GM12891 (cell line): ENCODE results near the gene PRKAR1B. TPM values are rescaled to one million over a fixed set of nuclear protein-coding genes. Genes with fewer than 3 reads are reported as not detected.

Source experiments
- DNase-seq: peaks from one replicate; pipeline ENCODE4 v3.0.0; 2011; ENCODE audit warnings: low spot score; ENCODE audit not compliant: insufficient read length
- FAIRE-seq: peaks from 2 replicates; lab custom pipeline; 2011; peaks lifted over from hg19 to GRCh38; lab: Jason Lieb, UNC
- PAX5 ChIP-seq: IDR thresholded peaks from 2 replicates; pipeline ENCODE4 v1.6.1; 2011; ENCODE audit warnings: low read length, moderate library complexity, mild to moderate bottlenecking; ENCODE audit not compliant: insufficient read depth, severe bottlenecking
- POLR2A ChIP-seq: IDR thresholded peaks from 2 replicates; pipeline ENCODE4 v1.6.1; 2011; ENCODE audit warnings: low read depth, low read length, control low read depth
- POLR2AphosphoS5 ChIP-seq: IDR thresholded peaks from 2 replicates; pipeline ENCODE4 v1.6.1; 2011; ENCODE audit warnings: low read depth, low read length, control low read depth
- POU2F2 ChIP-seq: IDR thresholded peaks from 2 replicates; pipeline ENCODE4 v1.6.1; 2011; ENCODE audit warnings: low read depth, mild to moderate bottlenecking, control low read depth, low read length, moderate library complexity
- SPI1 ChIP-seq: IDR thresholded peaks from 2 replicates; pipeline ENCODE4 v1.6.1; 2011; ENCODE audit warnings: low read depth, low read length, control low read depth
- TAF1 ChIP-seq: IDR thresholded peaks from 2 replicates; pipeline ENCODE4 v1.6.1; 2011; ENCODE audit warnings: low read depth, low read length, control low read depth
- polyA plus RNA-seq: library from polyadenylated mRNA; unstranded; fragments of >200 nt; gene quantifications from one replicate; pipeline ENCODE4 v1.2.1, GENCODE V29; 2012; ENCODE audit warnings: low read depth, missing spikeins, inconsistent platforms; ENCODE audit not compliant: missing spikeins

The PRKAR1B gene
- 15.4 TPM for polyA plus RNA-seq

DNA sequence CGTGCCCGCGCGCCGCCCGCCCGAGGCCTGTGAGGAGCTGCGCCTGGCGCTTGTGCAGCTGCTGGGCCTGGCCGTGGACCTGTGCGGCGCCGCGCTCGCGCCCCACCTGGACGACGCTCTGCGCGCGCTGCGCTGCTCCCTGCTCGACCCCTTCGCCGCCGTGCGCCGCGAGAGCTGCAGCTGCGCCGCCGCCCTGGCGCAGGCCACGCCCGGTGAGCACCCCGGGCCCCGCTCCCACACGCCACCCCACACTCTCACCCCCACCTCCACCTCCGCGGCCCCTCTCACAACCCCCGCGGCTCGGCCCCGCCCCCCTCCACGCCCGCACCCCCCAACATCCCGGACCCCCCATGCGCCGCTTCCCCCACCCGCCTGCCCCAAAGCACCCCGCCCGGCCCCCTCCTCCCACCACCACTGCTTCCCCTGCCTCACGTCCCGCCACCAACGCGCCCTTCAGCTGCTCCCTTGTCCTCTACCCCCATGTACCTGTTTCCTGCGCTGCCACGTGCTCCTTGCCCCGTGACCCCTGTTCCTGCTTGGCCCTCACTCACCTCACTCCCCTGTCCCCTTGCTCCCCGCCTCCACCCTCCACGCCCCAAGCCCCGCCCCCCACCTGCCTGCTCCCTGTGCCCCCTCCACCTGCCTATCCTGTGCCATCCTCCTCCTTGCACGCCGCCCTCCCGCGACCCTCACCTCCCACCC, at the start of gene PRKAR1B:
TSS of gene PRKAR1B (minus strand) at position 178 of the 702 bp plus-strand sequence. CDS start 15,776 bp downstream, outside the sequence.
- FAIRE-seq: peak; percentile 93
- DNase-seq: peak; percentile 83
- TF ChIP-seq POU2F2 (no peak), SPI1 (no peak), TAF1 (0 out of 2 replicates have a peak, but pooled peaks have one; percentile 29)

GRCh38 chr7:776381-776780, 49.3 kb upstream of the PRKAR1B start:
- no peak for TF ChIP-seq PAX5
- TF ChIP-seq POLR2A: no peak
- no peak for TF ChIP-seq POU2F2
- TF ChIP-seq SPI1: no peak
- no peak for TF ChIP-seq TAF1
- TF ChIP-seq POLR2AphosphoS5: no peak
- DNase-seq (no peak), FAIRE-seq (no peak)

DNA sequence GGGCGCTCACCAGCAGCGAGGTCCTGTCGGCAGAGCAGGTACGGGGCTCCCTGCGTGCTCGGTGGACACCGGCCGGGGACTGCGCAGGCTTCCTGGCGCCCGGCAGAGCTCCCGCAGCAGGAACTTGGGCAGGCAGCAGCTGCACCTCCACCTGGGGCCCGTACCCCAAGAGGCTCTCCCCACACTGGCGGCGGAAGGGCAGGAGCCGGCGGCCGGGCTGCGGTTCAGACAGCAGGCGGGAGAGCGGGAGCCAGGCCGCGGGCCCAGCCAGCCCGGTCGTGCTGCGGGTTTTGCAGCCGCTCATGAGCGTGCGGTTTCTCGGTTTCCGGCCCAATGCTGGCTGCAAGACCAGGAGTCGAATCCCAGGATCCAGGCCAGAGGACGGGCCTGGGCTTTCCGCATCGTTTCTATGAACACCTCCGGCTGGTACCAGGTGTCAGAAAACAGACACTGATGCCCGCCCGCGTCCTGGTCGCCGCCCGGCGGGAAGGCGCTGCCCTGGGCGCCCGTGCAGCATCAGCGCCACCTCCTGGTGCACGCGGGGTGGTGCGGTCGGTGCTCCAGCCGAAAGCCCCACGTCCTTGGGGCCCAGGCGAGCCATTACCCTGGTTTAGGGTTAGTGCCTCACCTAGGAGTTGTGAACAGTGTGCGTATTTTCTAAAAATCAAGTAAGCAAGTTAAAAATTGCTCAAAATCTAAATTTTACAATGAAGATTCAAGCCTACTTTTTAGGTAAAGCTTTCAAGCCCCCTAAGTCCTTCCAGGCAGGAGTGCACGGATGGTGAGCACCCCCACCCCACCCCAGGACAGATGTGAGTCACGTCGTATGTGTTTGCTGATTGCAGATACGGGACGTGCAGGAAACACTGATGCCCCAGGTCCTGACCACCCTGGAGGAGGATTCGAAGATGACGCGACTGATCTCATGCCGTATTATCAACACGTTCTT, 47.4 kb upstream of the PRKAR1B start:
- no peak for TF ChIP-seq POLR2AphosphoS5
- no peak for TF ChIP-seq POLR2A
- TF ChIP-seq SPI1: no peak
- TF ChIP-seq TAF1: no peak
- FAIRE-seq (peak; percentile 68), DNase-seq (peak; percentile 81)

GRCh38 chr7:773622-773915, 46.5 kb upstream of the PRKAR1B start:
- FAIRE-seq (no peak), DNase-seq (no peak)
- TF ChIP-seq PAX5 (no peak), TAF1 (no peak), POLR2A (no peak), POU2F2 (no peak), POLR2AphosphoS5 (no peak), SPI1 (no peak)

GRCh38 chr7:772861-773621, 46.0 kb upstream of the PRKAR1B start:
- TF ChIP-seq SPI1 (no peak), TAF1 (no peak), POLR2AphosphoS5 (no peak)
- DNase-seq (no peak), FAIRE-seq (no peak)

DNA sequence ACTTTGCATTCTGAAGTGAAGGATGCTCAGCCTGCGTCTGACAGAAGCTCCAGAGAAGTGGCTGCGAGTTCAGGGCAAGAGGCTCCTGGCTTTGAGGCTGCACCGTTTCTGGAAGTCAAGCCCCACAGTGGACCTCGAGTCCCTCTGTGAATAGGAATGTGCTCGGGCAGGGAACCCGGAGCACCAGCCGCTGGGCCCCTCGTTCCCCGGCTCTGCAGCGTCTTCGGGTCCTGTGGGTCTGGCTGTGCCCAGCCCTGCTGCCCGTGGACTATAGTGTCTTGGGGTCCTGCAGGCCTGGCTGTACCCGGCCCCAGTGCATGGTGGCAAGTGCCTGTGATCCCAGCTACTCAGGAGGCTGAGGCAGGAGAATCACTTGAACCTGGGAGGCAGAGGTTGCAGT, 45.3 kb upstream of the PRKAR1B start:
- no peak for DNase-seq
- FAIRE-seq: no peak
- TF ChIP-seq TAF1: no peak
- no peak for TF ChIP-seq PAX5
- no peak for TF ChIP-seq POU2F2
- TF ChIP-seq SPI1: no peak
- no peak for TF ChIP-seq POLR2AphosphoS5
- no peak for TF ChIP-seq POLR2A

- DNase-seq (no peak), FAIRE-seq (no peak)
- TF ChIP-seq SPI1: no peak
- no peak for TF ChIP-seq TAF1
- no peak for TF ChIP-seq POLR2AphosphoS5
- TF ChIP-seq POU2F2: no peak
- TF ChIP-seq PAX5: no peak
- TF ChIP-seq POLR2A: no peak
Measured at GRCh38 chr7:772005-772294, 44.9 kb upstream of the PRKAR1B start.

- TF ChIP-seq POLR2AphosphoS5 (no peak), TAF1 (no peak), POU2F2 (no peak), POLR2A (no peak), PAX5 (no peak), SPI1 (no peak)
- FAIRE-seq: no peak
- DNase-seq: no peak
Measured at GRCh38 chr7:771234-772004, 44.3 kb upstream of the PRKAR1B start.

DNA sequence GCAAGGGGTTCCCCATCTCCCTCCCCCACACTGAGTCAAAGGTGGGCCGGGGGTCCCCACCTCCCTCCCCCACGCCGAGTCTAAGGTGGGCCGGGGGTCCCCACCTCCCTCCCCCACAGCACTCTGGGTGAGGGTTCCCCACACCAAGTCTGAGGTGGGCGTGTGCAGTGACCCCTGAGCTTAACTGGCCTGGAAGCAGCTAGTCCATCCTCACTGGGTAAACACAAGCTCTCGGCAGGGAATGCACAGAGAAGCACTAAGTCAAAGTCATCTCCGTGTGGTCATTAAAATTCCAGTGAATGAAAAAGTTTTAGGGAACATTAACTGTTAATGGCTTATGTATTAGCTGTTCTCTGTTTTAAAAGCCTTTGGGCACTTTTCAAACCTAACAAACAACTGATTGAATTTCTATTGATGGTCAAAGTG, 43.7 kb upstream of the PRKAR1B start:
- no peak for FAIRE-seq
- no peak for TF ChIP-seq TAF1
- no peak for TF ChIP-seq SPI1
- no peak for TF ChIP-seq POLR2A
- TF ChIP-seq POU2F2: no peak
- no peak for TF ChIP-seq PAX5
- TF ChIP-seq POLR2AphosphoS5: no peak
- DNase-seq: no peak

DNA sequence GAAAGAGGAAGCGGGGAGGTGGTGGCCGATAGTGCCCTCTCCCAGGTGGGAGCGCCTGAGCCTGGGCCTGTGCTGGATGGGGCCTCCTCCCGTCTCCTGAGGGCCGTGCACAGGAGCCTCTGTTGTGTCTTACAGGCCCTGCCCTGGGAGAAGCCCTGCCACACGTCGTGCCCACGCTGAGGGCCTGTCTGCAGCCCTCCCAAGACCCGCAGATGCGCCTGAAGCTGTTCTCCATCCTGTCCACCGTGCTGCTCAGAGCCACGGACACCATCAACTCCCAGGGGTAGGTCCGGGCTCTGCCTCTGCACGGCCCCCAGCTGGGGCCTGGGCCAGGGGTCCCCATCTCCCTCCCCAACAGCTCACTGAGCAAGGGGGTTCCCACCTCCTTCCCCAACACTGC, 43.3 kb upstream of the PRKAR1B start:
- TF ChIP-seq PAX5 (no peak), POLR2AphosphoS5 (no peak), POLR2A (no peak), POU2F2 (no peak), TAF1 (no peak), SPI1 (no peak)
- DNase-seq (no peak), FAIRE-seq (no peak)
